ENCODE results near the gene MC2R. TPM values are rescaled to one million over a fixed set of nuclear protein-coding genes. Genes with fewer than 3 reads are reported as not detected.

MC2R gene
- total and polyA plus RNA-seq, 2 donors (not counting 1 experiment from before 2014, with no cell fraction given): not detected

- Histone ChIP-seq H3K36me3 (ENCODE audit: control insufficient read depth, insufficient read depth, low read length) (no peaks in the 10 kb centered on the region), H3K79me2 (ENCODE audit: control insufficient read depth, insufficient read depth, low read length) (no peaks in the 10 kb centered on the region), H3K4me1 (ENCODE audit: control insufficient read depth, extremely low read depth, insufficient read depth, low read length) (no peaks in the 10 kb centered on the region), H3K9ac (ENCODE audit: insufficient read depth, low read length) (no peak overlapping the region), H3K4me3 (replicated peaks in 1 of 4; ENCODE audit: control extremely low read depth in 1 of 4, insufficient read depth in 1 of 4, low read depth in 3 of 4, low read length in 4 of 4) (no peak overlapping the region), H4K20me1 (ENCODE audit: control insufficient read depth, extremely low read depth, insufficient read depth, low read length) (no peaks in the 10 kb centered on the region), H3K27ac (ENCODE audit: insufficient read depth, low read length) (no peak overlapping the region), H3K9me3 (ENCODE audit: control insufficient read depth, insufficient read depth, low read depth, low read length) (no peaks in the 10 kb centered on the region), H3K27me3 (ENCODE audit: control insufficient read depth, insufficient read depth, low read length) (no peaks in the 10 kb centered on the region), H3K4me2 (ENCODE audit: extremely low read depth, insufficient read depth, low read length) (no peak overlapping the region), H2AFZ (ENCODE audit: low read length) (no peak overlapping the region)
- no peak for DNase-seq (ENCODE audit: low read depth in 2 of 2)
- TF ChIP-seq CTCF (conservative IDR thresholded peaks at IDR 0.05 in 1 of 2, IDR thresholded peaks at IDR 0.05 in 1 of 2; ENCODE audit: low read depth in 1 of 2, low read length in 2 of 2) (no peak), EZH2 (IDR thresholded peaks at IDR 0.05; ENCODE audit: low read length, missing control alignments) (no peak)
Observed at GRCh38 chr18:13879492-13879891, 35.8 kb downstream of the MC2R start.

GRCh38 chr18:13878857-13879256 is 36.5 kb downstream of the MC2R start:
- H3K4me3 ChIP-seq (replicated peaks in 1 of 4; ENCODE audit: control extremely low read depth in 1 of 4, insufficient read depth in 1 of 4, low read depth in 3 of 4, low read length in 4 of 4): no peak overlapping the region
- TF ChIP-seq CTCF (conservative IDR thresholded peaks at IDR 0.05 in 1 of 2, IDR thresholded peaks at IDR 0.05 in 1 of 2; ENCODE audit: low read depth in 1 of 2, low read length in 2 of 2) (no peak), EZH2 (IDR thresholded peaks at IDR 0.05; ENCODE audit: low read length, missing control alignments) (no peak)
- no peaks in the 10 kb centered on the region for H3K4me1 ChIP-seq (ENCODE audit: control insufficient read depth, extremely low read depth, insufficient read depth, low read length)
- no peak overlapping the region for H3K4me2 ChIP-seq (ENCODE audit: extremely low read depth, insufficient read depth, low read length)
- DNase-seq (ENCODE audit: low read depth in 2 of 2): no peak
- no peak overlapping the region for H3K27ac ChIP-seq (ENCODE audit: insufficient read depth, low read length)
- no peaks in the 10 kb centered on the region for H4K20me1 ChIP-seq (ENCODE audit: control insufficient read depth, extremely low read depth, insufficient read depth, low read length)
- no peak overlapping the region for H3K9ac ChIP-seq (ENCODE audit: insufficient read depth, low read length)
- no peaks in the 10 kb centered on the region for H3K79me2 ChIP-seq (ENCODE audit: control insufficient read depth, insufficient read depth, low read length)
- no peaks in the 10 kb centered on the region for H3K9me3 ChIP-seq (ENCODE audit: control insufficient read depth, insufficient read depth, low read depth, low read length)
- H3K36me3 ChIP-seq (ENCODE audit: control insufficient read depth, insufficient read depth, low read length): no peaks in the 10 kb centered on the region
- no peak overlapping the region for H2AFZ ChIP-seq (ENCODE audit: low read length)
- no peaks in the 10 kb centered on the region for H3K27me3 ChIP-seq (ENCODE audit: control insufficient read depth, insufficient read depth, low read length)

- no peak overlapping the region for H3K4me2 ChIP-seq (ENCODE audit: extremely low read depth, insufficient read depth, low read length)
- H2AFZ ChIP-seq (ENCODE audit: low read length): no peak overlapping the region
- no peaks in the 10 kb centered on the region for H3K4me1 ChIP-seq (ENCODE audit: control insufficient read depth, extremely low read depth, insufficient read depth, low read length)
- no peaks in the 10 kb centered on the region for H3K79me2 ChIP-seq (ENCODE audit: control insufficient read depth, insufficient read depth, low read length)
- TF ChIP-seq CTCF (conservative IDR thresholded peaks at IDR 0.05 in 1 of 2, IDR thresholded peaks at IDR 0.05 in 1 of 2; ENCODE audit: low read depth in 1 of 2, low read length in 2 of 2) (no peak), EZH2 (IDR thresholded peaks at IDR 0.05; ENCODE audit: low read length, missing control alignments) (no peak)
- H3K4me3 ChIP-seq (replicated peaks in 1 of 4; ENCODE audit: control extremely low read depth in 1 of 4, insufficient read depth in 1 of 4, low read depth in 3 of 4, low read length in 4 of 4): no peak overlapping the region
- no peaks in the 10 kb centered on the region for H3K9me3 ChIP-seq (ENCODE audit: control insufficient read depth, insufficient read depth, low read depth, low read length)
- H3K27ac ChIP-seq (ENCODE audit: insufficient read depth, low read length): no peak overlapping the region
- no peaks in the 10 kb centered on the region for H3K36me3 ChIP-seq (ENCODE audit: control insufficient read depth, insufficient read depth, low read length)
- H3K27me3 ChIP-seq (ENCODE audit: control insufficient read depth, insufficient read depth, low read length): no peaks in the 10 kb centered on the region
- no peaks in the 10 kb centered on the region for H4K20me1 ChIP-seq (ENCODE audit: control insufficient read depth, extremely low read depth, insufficient read depth, low read length)
- no peak for DNase-seq (ENCODE audit: low read depth in 2 of 2)
- no peak overlapping the region for H3K9ac ChIP-seq (ENCODE audit: insufficient read depth, low read length)
Observed at GRCh38 chr18:13877157-13877556, 38.2 kb downstream of the MC2R start.

Measured in fibroblast of lung (primary cell).